SK-N-SH treated with all-trans-retinoic acid at 6 μM for 48 hours (cell line): Measurements from ENCODE around the gene CD40LG.

ENCODE experiments used
- ATAC-seq: fragments of 200-7000 bp; cut with Tn5 transposase; 3 replicates; pipeline ENCODE4 v1.9.1; 2020; ENCODE audit warnings: mild to moderate bottlenecking, moderate library complexity
- ARNTL ChIP-seq: fragments of 450-650 bp; formaldehyde crosslinking; IDR thresholded peaks from 2 replicates; pipeline ENCODE4 v1.5.0; 2020; ENCODE audit warnings: low read depth, mild to moderate bottlenecking, moderate library complexity, borderline replicate concordance
- BACH2 ChIP-seq: fragments of 250-450 bp; sonication (Bioruptor Pico); IDR thresholded peaks from 2 replicates; pipeline ENCODE4 v1.9.0; 2021; ENCODE audit warnings: mild to moderate bottlenecking, borderline replicate concordance
- CSDC2 ChIP-seq: fragments of 250-450 bp; sonication (Bioruptor Pico); IDR thresholded peaks from 2 replicates; pipeline ENCODE4 v1.5.0; 2020; ENCODE audit warnings: mild to moderate bottlenecking, moderate library complexity
- CSRNP3 ChIP-seq: fragments of 250-450 bp; sonication (Bioruptor Pico); IDR thresholded peaks from 2 replicates; pipeline ENCODE4 v1.5.1; 2021; ENCODE audit warnings: mild to moderate bottlenecking, moderate library complexity
- ESRRG ChIP-seq: fragments of 250-450 bp; sonication (Bioruptor Pico); IDR thresholded peaks from 2 replicates; pipeline ENCODE4 v1.6.1; 2021; ENCODE audit warnings: mild to moderate bottlenecking
- GLIS3 ChIP-seq: fragments of 250-450 bp; sonication (Bioruptor Pico); IDR thresholded peaks from 2 replicates; pipeline ENCODE4 v1.5.0; 2020; ENCODE audit warnings: mild to moderate bottlenecking, moderate library complexity
- ISL1 ChIP-seq: fragments of 250-450 bp; sonication (Bioruptor Pico); IDR thresholded peaks from 2 replicates; pipeline ENCODE4 v2.1.2; 2022; ENCODE audit warnings: mild to moderate bottlenecking, moderate library complexity
- OSR1 ChIP-seq: fragments of 250-450 bp; sonication (Bioruptor Pico); IDR thresholded peaks from 2 replicates; pipeline ENCODE4 v1.8.0; 2022; ENCODE audit warnings: moderate library complexity, mild to moderate bottlenecking, inconsistent platforms
- PATZ1 ChIP-seq: fragments of 250-450 bp; sonication (Bioruptor Pico); IDR thresholded peaks from 2 replicates; pipeline ENCODE4 v1.8.0; 2020; ENCODE audit warnings: mild to moderate bottlenecking, moderate library complexity, borderline replicate concordance
- RARB ChIP-seq: fragments of 250-450 bp; sonication (Bioruptor Pico); IDR thresholded peaks from 2 replicates; pipeline ENCODE4 v1.8.0; 2021; ENCODE audit warnings: mild to moderate bottlenecking, moderate library complexity
- SNAI2 ChIP-seq: fragments of 250-450 bp; sonication (Bioruptor Pico); IDR thresholded peaks from 2 replicates; pipeline ENCODE4 v1.5.0; 2020; ENCODE audit warnings: mild to moderate bottlenecking, moderate library complexity
- TCF4 ChIP-seq: fragments of 250-450 bp; sonication (Bioruptor Pico); IDR thresholded peaks from 2 replicates; pipeline ENCODE4 v1.8.0; 2021; ENCODE audit warnings: mild to moderate bottlenecking, moderate library complexity, borderline replicate concordance
- TOX ChIP-seq: fragments of 250-450 bp; sonication (Bioruptor Pico); IDR thresholded peaks from 2 replicates; pipeline ENCODE4 v1.8.0; 2021; ENCODE audit warnings: mild to moderate bottlenecking, moderate library complexity, borderline replicate concordance
- TSHZ2 ChIP-seq: fragments of 250-450 bp; sonication (Bioruptor Pico); IDR thresholded peaks from 2 replicates; pipeline ENCODE4 v1.5.0; 2020; ENCODE audit warnings: mild to moderate bottlenecking, moderate library complexity
- ZC3H10 ChIP-seq: fragments of 250-450 bp; sonication (Bioruptor Pico); IDR thresholded peaks from 2 replicates; pipeline ENCODE4 v1.5.1; 2021; ENCODE audit warnings: mild to moderate bottlenecking, moderate library complexity
- ZFP3 ChIP-seq: fragments of 250-450 bp; sonication (Bioruptor Pico); IDR thresholded peaks from 2 replicates; pipeline ENCODE4 v1.5.0; 2020; ENCODE audit warnings: mild to moderate bottlenecking, moderate library complexity
- ZFP30 ChIP-seq: fragments of 450-650 bp; formaldehyde crosslinking; IDR thresholded peaks from 2 replicates; pipeline ENCODE4 v1.5.0; 2022; ENCODE audit warnings: mild to moderate bottlenecking, moderate library complexity
- ZNF565 ChIP-seq: fragments of 450-650 bp; formaldehyde crosslinking; conservative IDR thresholded peaks from 2 replicates; pipeline ENCODE4 v1.5.0; 2020; ENCODE audit warnings: low read depth, mild to moderate bottlenecking, moderate library complexity
- ZNF70 ChIP-seq: fragments of 450-650 bp; formaldehyde crosslinking; IDR thresholded peaks from 2 replicates; pipeline ENCODE4 v1.5.0; 2020; ENCODE audit warnings: mild to moderate bottlenecking, moderate library complexity
- ZNF8 ChIP-seq: fragments of 450-650 bp; formaldehyde crosslinking; IDR thresholded peaks from 2 replicates; pipeline ENCODE4 v1.5.0; 2020; ENCODE audit warnings: mild to moderate bottlenecking, moderate library complexity
- TF ChIP-seq, protein P1 (sequence below): fragments of 250-450 bp; sonication (Bioruptor Pico); IDR thresholded peaks from 2 replicates; pipeline ENCODE4 v1.5.1; 2020; ENCODE audit warnings: low read depth, mild to moderate bottlenecking, moderate library complexity

CD40LG gene

DNA sequence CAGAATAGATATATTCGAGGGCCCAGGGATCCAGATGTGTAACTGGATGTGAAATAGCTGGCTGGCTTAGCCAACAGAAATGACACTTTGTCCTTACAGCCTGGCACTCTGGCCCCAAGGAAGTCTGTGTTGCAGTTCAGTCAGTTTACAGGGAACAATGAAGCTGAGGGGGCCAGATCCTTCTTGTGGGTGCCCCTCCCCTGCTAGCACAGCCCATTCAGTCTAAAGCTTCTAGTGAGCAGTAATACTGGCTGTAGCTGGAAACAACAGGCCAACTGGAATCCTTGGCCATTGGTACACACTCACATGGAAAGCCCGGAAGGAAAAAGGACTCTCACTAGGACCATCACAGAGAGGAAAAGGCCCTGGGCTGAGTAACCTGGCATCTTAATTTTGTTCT is 22.7 kb upstream of the CD40LG start (continued):
- TF ChIP-seq CSRNP3 (CRISPR knock-in tag) (no peak), TSHZ2 (CRISPR knock-in tag) (no peak), PATZ1 (CRISPR knock-in tag) (no peak), RARB (no peak), ZFP3 (CRISPR knock-in tag) (no peak), ISL1 (CRISPR knock-in tag) (no peak)
- TF ChIP-seq, all 23 proteins: peak for 0

DNA sequence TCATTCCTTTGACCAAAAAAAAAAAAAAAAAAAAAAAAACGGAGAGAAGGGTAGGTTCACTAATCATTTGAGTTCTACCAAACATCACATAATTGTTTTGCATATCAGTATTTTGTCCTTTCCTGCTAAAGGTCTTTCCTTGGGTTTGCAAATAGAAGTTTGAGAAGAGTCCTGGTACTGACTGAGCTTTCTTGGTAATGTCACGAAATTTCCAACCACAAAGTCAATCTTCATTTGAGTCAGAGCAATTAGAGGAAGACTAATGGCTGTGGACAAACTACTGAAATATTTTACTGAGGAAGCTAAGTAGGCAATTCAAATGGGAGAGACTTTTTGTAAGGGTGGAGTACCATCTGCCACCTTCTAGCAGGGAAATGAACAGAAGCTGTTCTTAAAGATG is 21.7 kb upstream of the CD40LG start:
- ATAC-seq = no peak
- TF ChIP-seq OSR1 (CRISPR knock-in tag) (no peak), BACH2 (CRISPR knock-in tag) (no peak), ZNF70 (CRISPR knock-in tag) (no peak), ZC3H10 (CRISPR knock-in tag) (no peak), ZNF565 (no peak), TSHZ2 (CRISPR knock-in tag) (no peak), TCF4 (CRISPR knock-in tag) (no peak), TOX (CRISPR knock-in tag) (no peak), ISL1 (CRISPR knock-in tag) (no peak)

DNA sequence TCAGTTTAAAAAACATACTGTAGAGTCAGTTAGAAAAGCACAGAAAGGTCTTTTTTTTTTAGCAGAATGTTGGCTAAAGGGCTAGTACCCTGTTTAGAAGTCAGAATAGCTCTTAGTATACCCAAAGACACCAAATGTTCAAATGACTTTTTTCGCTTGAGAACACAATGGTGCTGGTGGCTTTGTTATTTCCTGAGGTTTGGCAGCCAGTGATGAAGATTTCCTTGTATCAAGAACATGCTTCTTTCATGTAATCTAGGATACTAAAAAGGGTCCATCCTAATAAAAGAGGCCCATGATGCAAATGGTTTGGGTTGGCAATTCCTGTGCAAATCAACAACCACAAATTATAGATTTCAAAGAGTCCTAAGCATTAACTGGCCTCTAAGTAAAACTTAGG is 21.1 kb upstream of the CD40LG start:
- ATAC-seq = no peak
- TF ChIP-seq CSDC2 (CRISPR knock-in tag) (no peak), ZFP3 (CRISPR knock-in tag) (no peak), ESRRG (no peak), ZFP30 (CRISPR knock-in tag) (no peak), ZNF8 (CRISPR knock-in tag) (no peak), BACH2 (CRISPR knock-in tag) (no peak)

GRCh38 chrX:136627409-136627808 is 20.5 kb upstream of the CD40LG start:
- ATAC-seq = no peak
- no peak for TF ChIP-seq CSDC2 (CRISPR knock-in tag)
- TF ChIP-seq PATZ1 (CRISPR knock-in tag) = no peak
- TF ChIP-seq TCF4 (CRISPR knock-in tag) = no peak
- TF ChIP-seq, protein P1, sequence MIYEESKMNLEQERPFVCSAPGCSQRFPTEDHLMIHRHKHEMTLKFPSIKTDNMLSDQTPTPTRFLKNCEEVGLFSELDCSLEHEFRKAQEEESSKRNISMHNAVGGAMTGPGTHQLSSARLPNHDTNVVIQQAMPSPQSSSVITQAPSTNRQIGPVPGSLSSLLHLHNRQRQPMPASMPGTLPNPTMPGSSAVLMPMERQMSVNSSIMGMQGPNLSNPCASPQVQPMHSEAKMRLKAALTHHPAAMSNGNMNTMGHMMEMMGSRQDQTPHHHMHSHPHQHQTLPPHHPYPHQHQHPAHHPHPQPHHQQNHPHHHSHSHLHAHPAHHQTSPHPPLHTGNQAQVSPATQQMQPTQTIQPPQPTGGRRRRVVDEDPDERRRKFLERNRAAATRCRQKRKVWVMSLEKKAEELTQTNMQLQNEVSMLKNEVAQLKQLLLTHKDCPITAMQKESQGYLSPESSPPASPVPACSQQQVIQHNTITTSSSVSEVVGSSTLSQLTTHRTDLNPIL (CRISPR knock-in tag) = no peak
- no peak for TF ChIP-seq GLIS3
- no peak for TF ChIP-seq ZC3H10 (CRISPR knock-in tag)
- TF ChIP-seq TSHZ2 (CRISPR knock-in tag) = no peak
- TF ChIP-seq ARNTL (CRISPR knock-in tag) = no peak
- no peak for TF ChIP-seq SNAI2 (CRISPR knock-in tag)
